Measurements from ENCODE around the gene ZNF524.

ZNF524 gene

GRCh38 chr19:55599842-55600661 is at the start of gene ZNF524:
Gene ZNF524, plus strand, starts transcription at chr19:55600288. Its CDS starts 1,825 bp downstream, at chr19:55602113.
- TF ChIP-seq GATA2 (IDR thresholded peaks at IDR 0.05; ENCODE audit: low read depth, low read length) (0 out of 2 replicates have a peak, but pooled peaks have one; percentile 13), GATA3 (IDR thresholded peaks at IDR 0.05; ENCODE audit: low read depth, low read length) (no peak)

- TF ChIP-seq GATA2 (IDR thresholded peaks at IDR 0.05; ENCODE audit: low read depth, low read length) (no peak), GATA3 (IDR thresholded peaks at IDR 0.05; ENCODE audit: low read depth, low read length) (no peak)
Measured at GRCh38 chr19:55550321-55550650, 49.8 kb upstream of the ZNF524 start.

GRCh38 chr19:55552206-55552605 is 47.9 kb upstream of the ZNF524 start:
- TF ChIP-seq GATA2 (IDR thresholded peaks at IDR 0.05; ENCODE audit: low read depth, low read length) (no peak), GATA3 (IDR thresholded peaks at IDR 0.05; ENCODE audit: low read depth, low read length) (no peak)

- no peak for TF ChIP-seq GATA2 (IDR thresholded peaks at IDR 0.05; ENCODE audit: low read depth, low read length)
- TF ChIP-seq GATA3 (IDR thresholded peaks at IDR 0.05; ENCODE audit: low read depth, low read length), result no peak
Measured at GRCh38 chr19:55552620-55553019, 47.5 kb upstream of the ZNF524 start.

GRCh38 chr19:55553217-55554182 is 46.6 kb upstream of the ZNF524 start:
- no peak for TF ChIP-seq GATA3 (IDR thresholded peaks at IDR 0.05; ENCODE audit: low read depth, low read length)
- no peak for TF ChIP-seq GATA2 (IDR thresholded peaks at IDR 0.05; ENCODE audit: low read depth, low read length)

GRCh38 chr19:55554302-55554701 is 45.8 kb upstream of the ZNF524 start:
- TF ChIP-seq GATA3 (IDR thresholded peaks at IDR 0.05; ENCODE audit: low read depth, low read length), result no peak
- no peak for TF ChIP-seq GATA2 (IDR thresholded peaks at IDR 0.05; ENCODE audit: low read depth, low read length)

GRCh38 chr19:55554741-55555152 is 45.3 kb upstream of the ZNF524 start:
- TF ChIP-seq GATA3 (IDR thresholded peaks at IDR 0.05; ENCODE audit: low read depth, low read length) (no peak), GATA2 (IDR thresholded peaks at IDR 0.05; ENCODE audit: low read depth, low read length) (no peak)

GRCh38 chr19:55559684-55560083 is 40.4 kb upstream of the ZNF524 start:
- TF ChIP-seq GATA2 (IDR thresholded peaks at IDR 0.05; ENCODE audit: low read depth, low read length), result no peak
- no peak for TF ChIP-seq GATA3 (IDR thresholded peaks at IDR 0.05; ENCODE audit: low read depth, low read length)

- no peak for TF ChIP-seq GATA2 (IDR thresholded peaks at IDR 0.05; ENCODE audit: low read depth, low read length)
Measured at GRCh38 chr19:55563261-55563690, 36.8 kb upstream of the ZNF524 start.

GRCh38 chr19:55566823-55567222 is 33.3 kb upstream of the ZNF524 start:
- TF ChIP-seq GATA3 (IDR thresholded peaks at IDR 0.05; ENCODE audit: low read depth, low read length) (no peak), GATA2 (IDR thresholded peaks at IDR 0.05; ENCODE audit: low read depth, low read length) (no peak)

GRCh38 chr19:55567708-55568328 is 32.3 kb upstream of the ZNF524 start:
- TF ChIP-seq GATA3 (IDR thresholded peaks at IDR 0.05; ENCODE audit: low read depth, low read length) (no peak), GATA2 (IDR thresholded peaks at IDR 0.05; ENCODE audit: low read depth, low read length) (no peak)

- TF ChIP-seq GATA2 (IDR thresholded peaks at IDR 0.05; ENCODE audit: low read depth, low read length) (no peak), GATA3 (IDR thresholded peaks at IDR 0.05; ENCODE audit: low read depth, low read length) (no peak)
Measured at GRCh38 chr19:55576746-55577145, 23.3 kb upstream of the ZNF524 start.

- TF ChIP-seq GATA2 (IDR thresholded peaks at IDR 0.05; ENCODE audit: low read depth, low read length) (no peak), GATA3 (IDR thresholded peaks at IDR 0.05; ENCODE audit: low read depth, low read length) (no peak)
Measured at GRCh38 chr19:55578031-55578760, 21.9 kb upstream of the ZNF524 start.

Measured in SH-SY5Y (cell line).